OCI-LY1 (cell line): ENCODE data around the gene PPIL6.

Experiments used
- CTCF ChIP-seq: fragments of 200-600 bp; sonication (generic), shearing (Covaris generic); IDR thresholded peaks from 2 replicates; pipeline ENCODE4 v1.5.1; 2017; ENCODE audit warnings: mild to moderate bottlenecking, antibody characterized with exemption, low read length, moderate library complexity, mixed read lengths
- EZH2 ChIP-seq: fragments of 200-600 bp; sonication (generic), shearing (Covaris generic); IDR thresholded peaks from 2 replicates; pipeline ENCODE4 v1.8.0; 2017; ENCODE audit warnings: borderline replicate concordance, mixed run types, mild to moderate bottlenecking, antibody characterized with exemption, low read length, moderate library complexity, mixed read lengths

- no peak for TF ChIP-seq CTCF
- no peak for TF ChIP-seq EZH2
These were observed 8.8 kb upstream of the PPIL6 start for GRCh38 chr6:109449064-109449794.
